Measurements from ENCODE around the gene SCN2B. TPM values are rescaled to one million over a fixed set of nuclear protein-coding genes. Genes with fewer than 3 reads are reported as not detected.

The SCN2B gene
- total and polyA plus RNA-seq, 2 of the 13 experiments (the other 11 are each of a cell fraction or from before 2014, with no cell fraction given): 0.01 to 0.02 TPM

GRCh38 chr11:118224511-118225188, 48.2 kb upstream of the SCN2B start, which contains the start of gene JAML:
Gene JAML, minus strand, starts transcription at chr11:118225011. Its CDS starts 10,145 bp downstream, at chr11:118214866.
- no peaks in the 10 kb centered on the region for H3K9me3 ChIP-seq (ENCODE audit: low read length)
- no peaks in the 10 kb centered on the region for H3K27me3 ChIP-seq (ENCODE audit: control insufficient read depth in 1 of 2, insufficient read depth in 2 of 2, low read length in 2 of 2)
- TF ChIP-seq CENPX (CRISPR knock-in tag; IDR thresholded peaks at IDR 0.05) (no peak), JDP2 (CRISPR knock-in tag; IDR thresholded peaks at IDR 0.05; ENCODE audit: borderline replicate concordance) (no peak), RARG (CRISPR knock-in tag; IDR thresholded peaks at IDR 0.05; ENCODE audit: low read depth) (no peak), SRF (IDR thresholded peaks at IDR 0.05; ENCODE audit: low read depth, low read length) (no peak), ZBTB8A (CRISPR knock-in tag; IDR thresholded peaks at IDR 0.05; ENCODE audit: borderline replicate concordance, low read depth) (no peak), FOXM1 (CRISPR knock-in tag; IDR thresholded peaks at IDR 0.05) (no peak)
- TF ChIP-seq, protein P1, sequence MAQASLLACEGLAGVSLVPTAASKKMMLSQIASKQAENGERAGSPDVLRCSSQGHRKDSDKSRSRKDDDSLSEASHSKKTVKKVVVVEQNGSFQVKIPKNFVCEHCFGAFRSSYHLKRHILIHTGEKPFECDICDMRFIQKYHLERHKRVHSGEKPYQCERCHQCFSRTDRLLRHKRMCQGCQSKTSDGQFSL (CRISPR knock-in tag; IDR thresholded peaks at IDR 0.05): no peak
- TF ChIP-seq, protein P2, sequence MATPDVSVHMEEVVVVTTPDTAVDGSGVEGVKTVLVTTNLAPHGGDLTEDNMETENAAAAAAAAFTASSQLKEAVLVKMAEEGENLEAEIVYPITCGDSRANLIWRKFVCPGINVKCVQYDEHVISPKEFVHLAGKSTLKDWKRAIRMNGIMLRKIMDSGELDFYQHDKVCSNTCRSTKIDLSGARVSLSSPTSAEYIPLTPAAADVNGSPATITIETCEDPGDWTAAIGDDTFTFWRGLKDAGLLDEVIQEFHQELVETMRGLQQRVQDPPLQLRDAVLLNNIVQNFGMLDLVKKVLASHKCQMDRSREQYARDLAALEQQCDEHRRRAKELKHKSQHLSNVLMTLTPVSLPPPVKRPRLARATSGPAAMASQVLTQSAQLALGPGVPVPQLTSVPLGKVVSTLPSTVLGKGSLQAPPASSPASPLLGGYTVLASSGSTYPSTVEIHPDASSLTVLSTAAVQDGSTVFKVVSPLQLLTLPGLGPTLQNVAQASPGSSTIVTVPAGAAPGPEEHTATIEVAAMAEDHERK (CRISPR knock-in tag; IDR thresholded peaks at IDR 0.05; ENCODE audit: low read depth): no peak
- peaks cover 12% of the 10 kb centered on the region for H3K4me1 ChIP-seq (ENCODE audit: insufficient read depth, low read length)
- H3K4me3 ChIP-seq (replicated peaks in 1 of 3; ENCODE audit: insufficient read depth in 1 of 3, low read depth in 2 of 3, low read length in 3 of 3): no peak within 1 kb of the TSS
- DNase-seq (ENCODE audit: low spot score) (no peak), FAIRE-seq (no peak), ATAC-seq (no peak)
- no peaks in the 10 kb centered on the region for H4K20me1 ChIP-seq (ENCODE audit: insufficient read depth, low read length)
- WGBS (ENCODE audit: low lambda C conversion rate): 91% methylated on average over 6 of the region's 6 CpGs
- H3K79me2 ChIP-seq (ENCODE audit: insufficient read depth, low read length): no peaks in the 10 kb centered on the region
- intact Hi-C loops (cut with micrococcal nuclease; ENCODE audit: unreplicated experiment): no loop called here
- CTCF ChIA-PET (ENCODE audit: low intra/inter-chr PET ratio, low total read pairs): no interaction called here
- in situ Hi-C loops (cut with HindIII; ENCODE audit: extremely low pct_ligation_motif_present, low pct_unique_long_range_greater_than_20kb): no loop called here
- BruUV-seq (replicated peaks): no TSS peak
- no peak within 1 kb of the TSS for H3K27ac ChIP-seq (ENCODE audit: extremely low read length, insufficient read depth, low read length)
- no peak within 1 kb of the TSS for H3K9ac ChIP-seq (ENCODE audit: insufficient read depth, low read depth, low read length)
- H3K36me3 ChIP-seq (replicated peaks in 1 of 2; ENCODE audit: control insufficient read depth in 1 of 2, insufficient read depth in 2 of 2, low read length in 2 of 2): peaks cover 0 to 5% of the 10 kb centered on the region in 2 experiments; a peak in 2 of 5 replicates
- no peak within 1 kb of the TSS for H3K4me2 ChIP-seq (ENCODE audit: low read depth, low read length)
- no peak within 1 kb of the TSS for H2AFZ ChIP-seq (ENCODE audit: low read length)
- POLR2A ChIA-PET: no interaction called here
